ENCODE results near the gene SNRK. TPM values are rescaled to one million over a fixed set of nuclear protein-coding genes. Genes with fewer than 3 reads are reported as not detected.
A peak's percentile ranks its signal among the peaks of the same experiment; 100 is the strongest.

The SNRK gene
- total RNA-seq, 1 experiment from 2014 or later: 12.0 TPM

- peaks cover 21 to 32% of the 10 kb centered on the region in 2 experiments for H3K4me1 Mint-ChIP-seq
- H4K5ac ChIP-seq (ENCODE audit: insufficient read length, low read depth, low read length): no peak overlapping the region
These were observed 57.5 kb downstream of the SNRK start for GRCh38 chr3:43343815-43344214.

More at GRCh38 chr3:43343815-43344214, 57.5 kb downstream of the SNRK start:
- no peak overlapping the region for H3K4ac ChIP-seq (ENCODE audit: low read depth, low read length)
- H3K4me2 ChIP-seq (ENCODE audit: insufficient read depth, insufficient read length, low read length): no peak overlapping the region
- H4K8ac ChIP-seq (replicated peaks; ENCODE audit: insufficient read length, low read depth, low read length): no peak overlapping the region
- H3T11ph ChIP-seq (ENCODE audit: low read length): no peak overlapping the region
- Mint-ChIP-seq H3K27ac (peak overlapping the region; percentile 51 to 91 (median 54); a peak in 4 of 7 replicates), H3K9me3 (peaks cover 1 to 2% of the 10 kb centered on the region in 2 experiments; a peak in 3 of 5 replicates), H3K27me3 (ENCODE audit: low read depth) (no peaks in the 10 kb centered on the region), H3K36me3 (ENCODE audit: insufficient read depth in 1 of 3, low read depth in 3 of 3) (peaks cover 24 to 65% (median 45%) of the 10 kb centered on the region in 3 experiments), H3K4me3 (no peak overlapping the region)
- no peak overlapping the region for H4K91ac ChIP-seq (ENCODE audit: insufficient read length, low read depth, low read length)
- no peak overlapping the region for H3K56ac ChIP-seq (ENCODE audit: insufficient read length, low read depth, low read length)
- no peaks in the 10 kb centered on the region for H3K9me3 ChIP-seq (ENCODE audit: control insufficient read depth, low read depth, low read length)
- H2BK5ac ChIP-seq (ENCODE audit: insufficient read length, low read length): no peak overlapping the region
- no peaks in the 10 kb centered on the region for H3K79me1 ChIP-seq (ENCODE audit: insufficient read depth, low read depth, low read length, poor library complexity, severe bottlenecking)
- no peak overlapping the region for H2BK12ac ChIP-seq (ENCODE audit: insufficient read length, low read depth, low read length)
- H3K18ac ChIP-seq (ENCODE audit: insufficient read length, low read depth, low read length): no peak overlapping the region
- H2AK5ac ChIP-seq (ENCODE audit: insufficient read length, low read length): no peak overlapping the region
- H3K79me2 ChIP-seq (ENCODE audit: insufficient read depth, low read length): no peaks in the 10 kb centered on the region
- H2BK120ac ChIP-seq (ENCODE audit: low read depth, low read length, poor library complexity, severe bottlenecking): no peak overlapping the region
- DNase-seq: no peak
- no peak overlapping the region for H3K14ac ChIP-seq (ENCODE audit: insufficient read depth, low read length)
- no peaks in the 10 kb centered on the region for H4K20me1 ChIP-seq (ENCODE audit: control insufficient read depth, insufficient read depth, insufficient read length)
- H3K23me2 ChIP-seq (ENCODE audit: insufficient read length, low read depth, low read length, poor library complexity, severe bottlenecking): no peaks in the 10 kb centered on the region
- no peaks in the 10 kb centered on the region; the same call in 1 of the 2 replicates for H3K4me1 ChIP-seq (ENCODE audit: insufficient read depth, low read length)
- no CpG with 5 or more reads among the region's 3 CpGs for WGBS (ENCODE audit: extremely low coverage, insufficient read length, low lambda C conversion rate)
- H2AFZ ChIP-seq (ENCODE audit: low read length): no peak overlapping the region
- no peak overlapping the region for H3K27ac ChIP-seq (ENCODE audit: insufficient read length, low read depth, low read length)
- H2BK15ac ChIP-seq (ENCODE audit: low read depth, low read length): no peak overlapping the region
- no peak overlapping the region for H2BK20ac ChIP-seq (ENCODE audit: low read depth, low read length, poor library complexity, severe bottlenecking)
- H3K9ac ChIP-seq (ENCODE audit: extremely low read depth, insufficient read length, low read length): no peak overlapping the region
- no peaks in the 10 kb centered on the region for H3K27me3 ChIP-seq (ENCODE audit: insufficient read depth, low read length)
- TF ChIP-seq, protein P1, sequence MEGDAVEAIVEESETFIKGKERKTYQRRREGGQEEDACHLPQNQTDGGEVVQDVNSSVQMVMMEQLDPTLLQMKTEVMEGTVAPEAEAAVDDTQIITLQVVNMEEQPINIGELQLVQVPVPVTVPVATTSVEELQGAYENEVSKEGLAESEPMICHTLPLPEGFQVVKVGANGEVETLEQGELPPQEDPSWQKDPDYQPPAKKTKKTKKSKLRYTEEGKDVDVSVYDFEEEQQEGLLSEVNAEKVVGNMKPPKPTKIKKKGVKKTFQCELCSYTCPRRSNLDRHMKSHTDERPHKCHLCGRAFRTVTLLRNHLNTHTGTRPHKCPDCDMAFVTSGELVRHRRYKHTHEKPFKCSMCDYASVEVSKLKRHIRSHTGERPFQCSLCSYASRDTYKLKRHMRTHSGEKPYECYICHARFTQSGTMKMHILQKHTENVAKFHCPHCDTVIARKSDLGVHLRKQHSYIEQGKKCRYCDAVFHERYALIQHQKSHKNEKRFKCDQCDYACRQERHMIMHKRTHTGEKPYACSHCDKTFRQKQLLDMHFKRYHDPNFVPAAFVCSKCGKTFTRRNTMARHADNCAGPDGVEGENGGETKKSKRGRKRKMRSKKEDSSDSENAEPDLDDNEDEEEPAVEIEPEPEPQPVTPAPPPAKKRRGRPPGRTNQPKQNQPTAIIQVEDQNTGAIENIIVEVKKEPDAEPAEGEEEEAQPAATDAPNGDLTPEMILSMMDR (conservative IDR thresholded peaks at IDR 0.05): no peak
- no peak overlapping the region for H3K23ac ChIP-seq (ENCODE audit: insufficient read length, low read depth, low read length)
